Activated CD4-positive, alpha-beta T cell treated with anti-CD3 and anti-CD28 coated beads, Interleukin-2, amount 10 ng/mL, durations not matched to agents 24 days and 14 days (primary cell): ENCODE data around the gene ACP4. TPM values are rescaled to one million over a fixed set of nuclear protein-coding genes. Genes with fewer than 3 reads are reported as not detected.

ENCODE experiments used
- DNase-seq: peaks from one replicate; pipeline ENCODE4 v3.0.0; 2022
- H3K27ac Mint-ChIP-seq: one replicate; pipeline ENCODE4 v1.8.0; 2022; ENCODE audit warnings: mild to moderate bottlenecking, mixed read lengths
- H3K27me3 Mint-ChIP-seq: one replicate; pipeline ENCODE4 v1.8.0; 2022; ENCODE audit warnings: mixed read lengths
- H3K36me3 Mint-ChIP-seq: one replicate; pipeline ENCODE4 v1.8.0; 2022; ENCODE audit warnings: low read depth, mild to moderate bottlenecking, mixed read lengths
- H3K4me1 Mint-ChIP-seq: one replicate; pipeline ENCODE4 v1.8.0; 2021; ENCODE audit warnings: mixed read lengths
- H3K4me3 Mint-ChIP-seq: one replicate; pipeline ENCODE4 v1.8.0; 2022; ENCODE audit warnings: mild to moderate bottlenecking, moderate library complexity, mixed read lengths
- H3K9me3 Mint-ChIP-seq: one replicate; pipeline ENCODE4 v1.8.0; 2021; ENCODE audit warnings: mixed read lengths
- intact Hi-C: fragments of 100-400 bp; cut with micrococcal nuclease; formaldehyde crosslinking; loops from one replicate; pipeline ENCODE4 v1.15.1; 2023
- total RNA-seq: library from RNA; stranded (reverse); gene quantifications from 2 replicates; pipeline ENCODE4 v1.2.3, GENCODE V29; 2022

The ACP4 gene
- total RNA-seq, 1 donor from 2014 or later, result not detected

DNA sequence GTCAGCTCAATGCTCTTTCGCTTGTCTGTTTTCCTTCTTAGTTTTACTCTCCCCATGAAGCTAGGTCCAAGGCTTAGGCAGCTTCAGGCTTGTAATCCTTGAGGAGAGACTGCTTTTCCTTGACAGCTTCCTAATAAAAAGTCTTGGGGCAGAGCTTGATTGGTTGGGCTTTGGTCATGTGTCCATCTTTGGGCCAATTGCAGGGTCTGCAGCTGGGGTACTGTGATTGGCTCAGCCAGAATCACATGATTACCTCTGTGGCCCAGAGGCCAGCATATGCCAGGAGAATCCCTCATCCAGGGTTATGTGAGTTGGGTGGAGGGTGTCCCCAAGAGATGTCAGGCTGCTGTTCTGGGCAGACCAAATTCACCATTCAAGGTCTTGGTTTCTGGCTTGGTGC lies 25.2 kb downstream of the ACP4 start:
- Mint-ChIP-seq H3K27ac (no peak overlapping the region), H3K4me3 (no peak overlapping the region), H3K27me3 (peaks cover 25% of the 10 kb centered on the region), H3K9me3 (peaks cover 7% of the 10 kb centered on the region), H3K36me3 (peaks cover 3% of the 10 kb centered on the region), H3K4me1 (peaks cover 30% of the 10 kb centered on the region)
- intact Hi-C loops, result no loop called here
- DNase-seq, result no peak

DNA sequence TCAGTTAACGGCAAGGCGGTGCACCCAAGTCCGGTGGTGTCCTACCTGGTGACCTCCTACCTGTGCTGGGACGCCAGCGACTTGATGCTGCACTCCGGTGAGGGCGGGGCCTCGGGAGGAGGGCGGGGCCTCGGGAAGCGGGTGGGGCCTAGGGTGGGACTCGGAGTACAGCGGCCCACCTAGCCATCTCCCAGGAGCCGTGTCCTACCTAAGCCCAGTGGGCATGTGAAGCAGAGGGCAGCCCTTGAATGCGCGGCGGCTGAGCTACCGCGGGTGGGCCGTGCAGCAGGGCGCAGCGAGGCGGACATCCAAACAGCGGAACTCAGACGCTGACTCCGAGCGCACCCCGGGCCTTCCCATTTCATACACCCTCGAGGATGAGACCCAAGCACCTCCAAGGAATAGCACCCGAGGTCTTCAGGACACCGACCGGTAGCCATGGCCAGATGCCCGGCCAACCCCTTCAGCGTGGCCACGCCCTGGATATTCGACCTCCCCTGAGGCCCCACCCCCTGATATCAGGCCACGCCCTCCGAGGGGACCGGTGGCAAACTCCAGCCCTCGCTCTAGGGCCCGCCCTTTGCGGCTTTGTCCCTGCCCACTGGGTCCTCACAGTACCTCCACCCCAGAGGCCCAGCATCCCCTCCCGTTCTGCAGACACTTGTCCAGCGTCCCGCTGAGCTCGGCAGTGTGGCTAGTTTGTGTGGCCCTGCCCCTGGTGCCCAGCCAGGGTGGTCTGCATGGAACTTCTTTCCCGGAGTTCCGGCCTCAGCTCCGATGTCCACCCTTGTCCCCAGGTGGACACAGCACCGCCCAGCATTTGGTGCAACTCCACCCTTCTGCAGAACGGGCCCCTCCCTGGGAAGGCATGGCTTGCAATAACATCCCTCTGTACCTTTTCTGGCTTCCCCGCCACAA lies 28.0 kb downstream of the ACP4 start:
- Mint-ChIP-seq H3K27me3 (peaks cover 38% of the 10 kb centered on the region), H3K4me1 (peaks cover 35% of the 10 kb centered on the region), H3K27ac (peak overlapping the region; percentile 71), H3K36me3 (peaks cover 3% of the 10 kb centered on the region), H3K4me3 (peak overlapping the region; percentile 77), H3K9me3 (peaks cover 3% of the 10 kb centered on the region)
- intact Hi-C loops, result loop anchor here (1.0 kb wide), 2 partner anchors 14 to 18 kb away; no protein-coding TSS in a partner anchor
- peak; percentile 92 for DNase-seq

DNA sequence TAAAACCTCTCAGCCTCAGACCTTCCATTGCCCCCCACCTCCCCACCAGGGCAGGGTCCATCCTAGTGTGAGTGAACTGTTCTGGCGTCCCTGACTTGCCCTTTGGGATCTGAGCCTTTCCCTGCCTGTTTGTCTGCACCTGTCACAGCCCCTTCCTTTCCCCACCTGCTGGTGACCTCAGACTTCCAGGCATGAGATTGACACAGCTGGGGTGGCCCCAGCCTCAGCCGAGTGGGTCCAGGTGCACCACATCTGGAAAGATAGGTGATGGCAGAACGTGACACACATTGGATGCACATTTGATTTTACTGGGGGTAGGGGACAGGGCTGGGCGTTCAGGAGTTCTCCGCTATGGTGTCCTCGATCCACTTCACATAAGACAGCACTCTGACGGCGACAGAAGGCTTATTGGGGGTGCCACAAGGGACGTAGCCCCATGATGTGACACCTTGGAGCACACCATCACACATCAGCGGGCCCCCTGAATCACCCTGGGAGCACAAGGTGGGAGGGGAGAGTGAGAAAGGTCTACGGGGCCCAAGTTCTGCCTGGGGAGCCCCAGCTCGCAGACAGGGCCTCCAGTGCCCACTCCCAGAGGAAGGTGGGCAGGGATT lies 28.8 kb downstream of the ACP4 start:
- H3K27ac Mint-ChIP-seq, result peak overlapping the region; percentile 17
- H3K4me1 Mint-ChIP-seq, result peaks cover 35% of the 10 kb centered on the region
- peaks cover 38% of the 10 kb centered on the region for H3K27me3 Mint-ChIP-seq
- intact Hi-C loops, result loop anchor here (1.0 kb wide), 1 partner anchor 17 kb away; no protein-coding TSS in a partner anchor
- peak overlapping the region; percentile 77 for H3K4me3 Mint-ChIP-seq
- peaks cover 3% of the 10 kb centered on the region for H3K9me3 Mint-ChIP-seq
- peaks cover 3% of the 10 kb centered on the region for H3K36me3 Mint-ChIP-seq
- DNase-seq, result no peak

DNA sequence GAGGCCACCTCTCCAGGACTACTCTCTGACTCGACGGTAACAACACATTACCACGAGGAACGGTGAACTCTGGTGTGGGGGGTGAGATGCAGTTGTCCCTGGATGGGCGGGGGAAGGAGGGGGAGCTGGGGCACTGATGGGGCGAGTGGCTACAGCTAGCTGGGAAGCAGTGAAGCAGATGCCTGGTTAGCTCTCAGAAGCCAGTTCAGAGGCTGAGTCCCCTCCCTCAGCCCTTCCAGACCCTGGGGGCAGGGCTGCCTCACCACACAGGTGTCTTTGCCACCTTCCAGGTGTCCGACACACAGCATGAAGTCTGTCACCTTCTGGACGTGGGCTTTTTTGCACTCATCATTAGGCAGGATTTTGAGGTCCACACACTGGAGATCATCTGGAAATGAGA lies 29.4 kb downstream of the ACP4 start:
- intact Hi-C loops, result no loop called here
- peak overlapping the region; percentile 66 for H3K4me3 Mint-ChIP-seq
- DNase-seq, result no peak
- H3K4me1 Mint-ChIP-seq, result peaks cover 35% of the 10 kb centered on the region
- peaks cover 3% of the 10 kb centered on the region for H3K9me3 Mint-ChIP-seq
- H3K27me3 Mint-ChIP-seq, result peaks cover 38% of the 10 kb centered on the region
- peaks cover 3% of the 10 kb centered on the region for H3K36me3 Mint-ChIP-seq
- no peak overlapping the region for H3K27ac Mint-ChIP-seq

DNA sequence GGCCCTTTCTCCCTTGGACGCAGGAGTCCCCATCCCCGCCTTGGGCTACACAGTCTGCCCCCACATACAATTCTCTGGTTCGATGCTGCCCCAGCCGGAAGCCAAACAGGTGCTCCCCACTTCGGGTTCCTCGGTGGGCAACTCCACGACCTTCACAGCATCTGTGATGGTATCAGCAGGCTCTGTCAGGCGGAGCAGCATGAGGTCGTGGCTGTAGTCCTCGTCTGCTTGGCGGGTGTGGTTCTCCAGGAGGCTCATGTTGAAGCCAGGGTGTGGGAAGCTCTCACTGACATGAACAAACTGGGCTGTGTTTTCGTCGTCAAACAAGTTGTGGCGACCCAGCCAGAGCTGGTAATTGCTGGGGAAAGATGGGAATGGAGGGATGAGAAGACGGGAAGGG lies 29.9 kb downstream of the ACP4 start:
- Mint-ChIP-seq H3K36me3 (peaks cover 3% of the 10 kb centered on the region), H3K4me3 (peak overlapping the region; percentile 66), H3K27ac (peak overlapping the region; percentile 45), H3K9me3 (peaks cover 3% of the 10 kb centered on the region), H3K27me3 (peaks cover 38% of the 10 kb centered on the region), H3K4me1 (peaks cover 35% of the 10 kb centered on the region)
- DNase-seq, result no peak
- intact Hi-C loops, result no loop called here

DNA sequence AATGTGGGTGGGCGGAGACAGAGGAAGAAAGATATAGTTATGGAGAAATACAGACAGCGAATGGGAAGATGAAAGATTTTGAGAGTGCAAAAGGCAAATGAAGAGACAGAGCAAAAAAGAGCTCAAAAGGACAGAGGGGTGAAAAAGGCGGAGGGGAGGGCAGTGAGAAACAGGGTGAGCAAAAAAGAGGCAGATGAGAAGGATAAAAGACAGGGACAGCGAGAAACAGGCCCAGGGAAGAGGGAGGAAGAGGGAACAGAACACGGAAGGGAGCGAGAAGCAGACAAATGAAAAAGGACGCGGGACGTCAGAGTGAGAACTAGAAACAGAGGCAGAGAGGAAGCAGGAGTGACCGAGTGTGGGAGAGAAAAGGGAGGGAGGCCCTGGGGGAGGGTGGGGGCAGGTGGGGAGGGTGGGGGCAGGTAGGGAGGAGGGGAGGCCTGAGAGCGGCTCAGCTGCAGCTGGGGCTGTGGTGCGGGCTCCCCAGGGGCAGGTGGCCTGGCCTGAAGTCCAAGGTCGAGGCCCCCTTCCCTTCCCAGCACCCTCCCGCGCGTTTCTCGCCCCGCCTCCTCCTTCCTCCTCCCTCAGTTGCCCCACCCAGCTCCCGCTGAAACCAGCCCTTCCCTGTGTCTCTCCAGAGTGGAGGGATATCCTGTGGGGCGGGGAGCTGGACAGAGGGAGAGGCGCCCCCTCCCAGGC lies 30.5 kb downstream of the ACP4 start:
- intact Hi-C loops, result no loop called here
- DNase-seq, result no peak
- Mint-ChIP-seq H3K27me3 (peaks cover 38% of the 10 kb centered on the region), H3K36me3 (peaks cover 3% of the 10 kb centered on the region), H3K27ac (peak overlapping the region; percentile 60), H3K4me3 (peak overlapping the region; percentile 66), H3K9me3 (peaks cover 3% of the 10 kb centered on the region), H3K4me1 (peaks cover 35% of the 10 kb centered on the region)

DNA sequence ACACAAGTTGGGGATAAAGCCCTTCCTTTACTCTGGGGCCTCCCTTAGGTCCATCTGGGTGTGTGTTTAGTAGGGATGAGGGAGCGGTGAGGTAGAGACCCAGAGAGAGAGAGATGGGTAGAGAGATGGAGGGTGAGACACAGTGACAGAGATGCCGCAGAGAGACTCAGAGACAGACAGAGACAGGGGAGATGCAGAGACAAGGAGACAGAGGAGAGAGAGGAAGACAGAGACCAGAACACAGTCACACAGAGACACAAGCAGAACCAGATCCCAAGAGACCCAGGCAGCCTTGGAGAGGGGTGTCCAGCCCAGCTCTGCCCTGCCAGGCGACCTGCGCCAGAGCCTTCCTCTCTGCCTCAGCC lies 31.0 kb downstream of the ACP4 start:
- peaks cover 35% of the 10 kb centered on the region for H3K4me1 Mint-ChIP-seq

DNA sequence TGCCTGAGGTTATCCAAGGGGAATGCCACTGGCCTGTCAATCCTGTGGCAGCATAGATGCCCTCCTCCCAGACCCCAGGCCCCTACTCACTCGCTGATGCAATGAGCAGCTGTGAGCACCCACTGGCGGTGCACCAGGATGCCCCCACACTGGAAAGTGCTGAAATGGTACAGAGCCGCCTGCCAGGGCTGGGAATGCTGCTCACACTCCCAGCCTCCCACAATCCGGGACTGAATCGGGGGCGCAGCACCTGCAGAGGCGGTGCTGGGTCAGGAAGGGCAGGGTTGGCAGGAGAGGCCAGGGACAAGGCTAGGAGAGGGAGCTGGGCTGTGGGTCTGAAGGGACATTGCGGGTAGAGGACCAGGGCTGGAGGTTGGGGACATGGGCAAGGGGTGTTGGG lies 31.4 kb downstream of the ACP4 start:
- no peak overlapping the region for H3K4me3 Mint-ChIP-seq
- no peak for DNase-seq
- H3K27me3 Mint-ChIP-seq, result peaks cover 40% of the 10 kb centered on the region
- H3K9me3 Mint-ChIP-seq, result peaks cover 3% of the 10 kb centered on the region
- intact Hi-C loops, result no loop called here
- H3K27ac Mint-ChIP-seq, result no peak overlapping the region
- H3K36me3 Mint-ChIP-seq, result peaks cover 3% of the 10 kb centered on the region
- H3K4me1 Mint-ChIP-seq, result peaks cover 32% of the 10 kb centered on the region

More for the DNA sequence above, 31.0 kb downstream of the ACP4 start:
- Mint-ChIP-seq H3K4me3 (peak overlapping the region; percentile 0), H3K27ac (no peak overlapping the region), H3K9me3 (peaks cover 3% of the 10 kb centered on the region), H3K36me3 (peaks cover 3% of the 10 kb centered on the region), H3K27me3 (peaks cover 40% of the 10 kb centered on the region)
- DNase-seq, result no peak
- intact Hi-C loops, result no loop called here

DNA sequence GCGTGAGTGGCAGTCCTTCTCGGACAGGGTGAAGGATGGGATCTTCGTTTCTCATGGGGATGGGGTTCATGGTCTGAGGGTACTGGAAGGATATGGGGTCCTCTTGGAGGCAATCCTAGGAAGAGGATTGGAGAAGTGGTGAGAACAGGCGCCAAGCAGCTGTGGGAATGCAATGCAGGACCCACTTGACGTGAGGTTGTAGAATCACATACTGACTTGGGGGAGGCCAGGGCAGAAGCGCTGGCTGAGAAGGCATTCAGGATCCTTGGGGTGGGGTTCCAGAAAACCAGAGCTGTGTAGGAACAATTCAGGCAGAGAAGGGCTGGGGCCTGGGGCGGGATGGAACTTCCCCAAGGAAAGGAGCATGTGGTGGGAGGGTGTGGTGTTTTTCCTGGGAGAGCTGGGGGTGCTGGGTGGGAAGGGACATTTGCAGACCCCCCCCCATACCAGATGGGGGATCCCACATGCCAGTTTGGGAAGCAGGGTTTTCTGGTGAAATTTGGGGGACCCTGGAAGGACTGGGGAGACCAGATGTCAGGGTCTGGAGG lies 32.5 kb downstream of the ACP4 start:
- intact Hi-C loops, result no loop called here

DNA sequence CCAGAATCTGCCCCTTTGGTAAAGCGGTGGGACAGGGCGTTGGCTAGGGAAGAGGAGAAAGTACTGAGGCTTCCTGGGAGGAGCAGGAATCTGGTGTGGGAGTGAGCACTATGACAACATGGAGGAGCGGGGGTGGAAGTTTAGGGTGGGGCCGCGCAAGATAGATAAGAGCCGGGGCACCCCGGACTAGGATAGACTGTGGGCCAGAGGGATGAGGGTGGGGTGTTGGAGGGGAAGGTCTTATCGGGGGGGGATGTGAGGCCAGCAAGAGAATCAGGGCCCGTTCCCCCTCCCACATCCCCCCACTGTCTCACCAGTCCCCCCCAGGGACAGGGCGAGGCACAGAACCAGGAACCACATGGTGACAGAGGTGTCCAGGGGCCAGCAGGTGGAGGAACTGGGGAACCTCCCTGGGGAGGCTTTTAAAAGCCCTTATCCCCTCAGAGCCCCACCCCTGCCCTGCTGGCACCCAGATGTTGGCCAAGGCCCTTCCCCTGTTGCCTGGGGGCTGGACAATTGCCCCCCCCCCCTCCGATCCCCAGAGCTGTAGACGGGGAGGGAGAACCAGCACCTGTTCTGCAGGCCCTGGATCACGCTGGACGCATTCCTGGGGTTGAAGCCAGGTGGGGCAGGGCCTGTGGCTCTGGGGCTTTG lies 33.3 kb downstream of the ACP4 start, which contains the start of gene KLK1:
TSS of gene KLK1 (minus strand) at position 399 of the 654 bp plus-strand sequence. CDS start at position 360, 39 bp downstream.
- Mint-ChIP-seq H3K4me1 (peaks cover 21% of the 10 kb centered on the region), H3K36me3 (no peaks in the 10 kb centered on the region), H3K27me3 (peaks cover 40% of the 10 kb centered on the region), H3K27ac (no peak within 1 kb of the TSS), H3K9me3 (no peaks in the 10 kb centered on the region), H3K4me3 (no peak within 1 kb of the TSS)
- intact Hi-C loops, result no loop called here
- DNase-seq, result no peak

More for the DNA sequence above, 32.5 kb downstream of the ACP4 start:
- H3K9me3 Mint-ChIP-seq, result no peaks in the 10 kb centered on the region
- H3K4me1 Mint-ChIP-seq, result peaks cover 23% of the 10 kb centered on the region
- H3K4me3 Mint-ChIP-seq, result no peak overlapping the region
- H3K36me3 Mint-ChIP-seq, result no peaks in the 10 kb centered on the region
- DNase-seq, result no peak
- H3K27me3 Mint-ChIP-seq, result peaks cover 40% of the 10 kb centered on the region
- H3K27ac Mint-ChIP-seq, result no peak overlapping the region

DNA sequence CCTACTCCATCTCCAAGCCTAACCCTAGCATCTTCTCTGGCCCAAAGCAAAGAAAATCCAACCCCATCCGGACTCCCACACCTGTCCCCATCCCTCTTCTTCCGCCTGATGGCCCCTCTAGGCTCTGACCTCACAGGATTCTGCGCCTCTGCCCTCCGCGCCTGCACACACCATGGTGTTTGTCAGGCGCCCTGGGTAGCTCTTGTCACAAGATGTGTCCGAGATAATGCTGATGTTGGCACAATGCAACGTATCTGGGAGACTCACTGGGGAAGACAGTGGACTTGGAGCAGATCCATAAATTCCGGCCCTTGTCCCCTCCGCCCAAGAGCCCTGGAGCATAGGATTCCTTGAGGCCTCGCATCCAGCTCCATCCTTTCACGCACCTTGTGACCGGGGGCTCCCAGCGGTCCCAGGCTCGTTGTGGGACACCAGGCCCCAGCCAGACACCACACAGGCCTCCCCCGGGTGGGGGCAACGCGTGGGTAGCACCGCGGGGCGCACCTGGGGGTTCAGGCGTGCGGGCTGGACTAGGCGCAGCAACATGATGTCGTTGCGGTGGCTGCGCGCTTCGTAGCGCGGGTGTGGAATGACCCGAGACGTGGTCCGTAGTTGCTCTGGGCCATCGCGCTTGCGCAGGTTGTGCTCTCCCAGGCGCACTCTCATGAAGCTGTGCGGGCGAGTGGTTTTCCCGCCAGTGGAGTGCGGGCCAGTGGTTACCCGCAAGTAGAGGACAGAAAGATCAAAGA lies 36.5 kb downstream of the ACP4 start:
- no peak for DNase-seq
- no peak overlapping the region for H3K27ac Mint-ChIP-seq
- H3K4me3 Mint-ChIP-seq, result no peak overlapping the region
- H3K27me3 Mint-ChIP-seq, result peaks cover 28% of the 10 kb centered on the region
- no peaks in the 10 kb centered on the region for H3K4me1 Mint-ChIP-seq
- H3K9me3 Mint-ChIP-seq, result no peaks in the 10 kb centered on the region
- H3K36me3 Mint-ChIP-seq, result no peaks in the 10 kb centered on the region
- intact Hi-C loops, result no loop called here

DNA sequence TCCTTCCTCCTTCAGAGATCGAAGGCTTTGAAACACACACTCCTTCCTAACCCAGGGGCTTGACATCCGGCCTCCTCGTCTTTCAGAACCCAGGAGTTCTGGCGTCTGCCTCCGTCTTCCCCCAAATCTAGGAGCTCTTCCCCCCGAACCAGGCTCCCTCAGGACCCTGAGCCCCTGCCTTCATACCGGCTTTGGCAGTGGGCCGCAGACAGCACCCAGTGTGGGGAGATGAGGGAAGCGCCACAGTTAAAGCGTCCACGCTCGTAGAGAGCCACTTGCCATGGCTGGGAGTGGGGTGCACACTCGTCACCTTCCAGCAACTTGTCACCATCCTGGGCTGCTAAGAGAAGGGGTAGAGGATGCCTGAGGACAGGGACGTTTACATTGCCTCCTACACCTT lies 37.3 kb downstream of the ACP4 start:
- no peaks in the 10 kb centered on the region for H3K4me1 Mint-ChIP-seq

DNA sequence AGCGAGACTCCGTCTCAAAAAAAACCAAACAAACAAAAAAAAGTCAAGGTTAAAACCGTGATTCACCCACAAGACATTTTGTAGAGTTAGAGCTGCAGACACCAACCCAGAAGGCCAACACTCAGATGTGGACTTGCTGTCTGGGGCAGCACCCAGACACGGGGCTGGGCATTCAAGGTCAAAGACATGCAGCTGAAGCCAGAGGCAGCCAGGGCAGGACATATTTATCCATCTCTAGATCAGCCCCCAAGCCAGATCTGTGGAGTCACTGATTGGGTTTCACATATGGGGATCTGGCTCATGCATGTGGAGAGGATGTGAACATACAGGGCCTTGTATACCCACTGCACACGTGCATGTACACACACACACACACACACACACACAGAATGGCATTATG lies 39.6 kb downstream of the ACP4 start:
- Mint-ChIP-seq H3K4me3 (no peak overlapping the region), H3K27me3 (peaks cover 22% of the 10 kb centered on the region), H3K9me3 (no peaks in the 10 kb centered on the region), H3K36me3 (no peaks in the 10 kb centered on the region), H3K4me1 (no peaks in the 10 kb centered on the region), H3K27ac (no peak overlapping the region)
- no peak for DNase-seq
- intact Hi-C loops, result no loop called here

More for the DNA sequence above, 37.3 kb downstream of the ACP4 start:
- H3K27ac Mint-ChIP-seq, result no peak overlapping the region
- intact Hi-C loops, result no loop called here
- no peaks in the 10 kb centered on the region for H3K9me3 Mint-ChIP-seq
- no peaks in the 10 kb centered on the region for H3K36me3 Mint-ChIP-seq
- DNase-seq, result no peak
- H3K4me3 Mint-ChIP-seq, result no peak overlapping the region
- peaks cover 21% of the 10 kb centered on the region for H3K27me3 Mint-ChIP-seq
